EH (cell line): ENCODE data around the gene IPO13.
A peak's percentile ranks its signal among the peaks of the same experiment; 100 is the strongest.

Experiments
- DNase-seq: peaks from one replicate; pipeline ENCODE4 v3.0.0-alpha.2; 2015; ENCODE audit warnings: low read depth

The IPO13 gene, protein sequence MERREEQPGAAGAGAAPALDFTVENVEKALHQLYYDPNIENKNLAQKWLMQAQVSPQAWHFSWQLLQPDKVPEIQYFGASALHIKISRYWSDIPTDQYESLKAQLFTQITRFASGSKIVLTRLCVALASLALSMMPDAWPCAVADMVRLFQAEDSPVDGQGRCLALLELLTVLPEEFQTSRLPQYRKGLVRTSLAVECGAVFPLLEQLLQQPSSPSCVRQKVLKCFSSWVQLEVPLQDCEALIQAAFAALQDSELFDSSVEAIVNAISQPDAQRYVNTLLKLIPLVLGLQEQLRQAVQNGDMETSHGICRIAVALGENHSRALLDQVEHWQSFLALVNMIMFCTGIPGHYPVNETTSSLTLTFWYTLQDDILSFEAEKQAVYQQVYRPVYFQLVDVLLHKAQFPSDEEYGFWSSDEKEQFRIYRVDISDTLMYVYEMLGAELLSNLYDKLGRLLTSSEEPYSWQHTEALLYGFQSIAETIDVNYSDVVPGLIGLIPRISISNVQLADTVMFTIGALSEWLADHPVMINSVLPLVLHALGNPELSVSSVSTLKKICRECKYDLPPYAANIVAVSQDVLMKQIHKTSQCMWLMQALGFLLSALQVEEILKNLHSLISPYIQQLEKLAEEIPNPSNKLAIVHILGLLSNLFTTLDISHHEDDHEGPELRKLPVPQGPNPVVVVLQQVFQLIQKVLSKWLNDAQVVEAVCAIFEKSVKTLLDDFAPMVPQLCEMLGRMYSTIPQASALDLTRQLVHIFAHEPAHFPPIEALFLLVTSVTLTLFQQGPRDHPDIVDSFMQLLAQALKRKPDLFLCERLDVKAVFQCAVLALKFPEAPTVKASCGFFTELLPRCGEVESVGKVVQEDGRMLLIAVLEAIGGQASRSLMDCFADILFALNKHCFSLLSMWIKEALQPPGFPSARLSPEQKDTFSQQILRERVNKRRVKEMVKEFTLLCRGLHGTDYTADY

DNA sequence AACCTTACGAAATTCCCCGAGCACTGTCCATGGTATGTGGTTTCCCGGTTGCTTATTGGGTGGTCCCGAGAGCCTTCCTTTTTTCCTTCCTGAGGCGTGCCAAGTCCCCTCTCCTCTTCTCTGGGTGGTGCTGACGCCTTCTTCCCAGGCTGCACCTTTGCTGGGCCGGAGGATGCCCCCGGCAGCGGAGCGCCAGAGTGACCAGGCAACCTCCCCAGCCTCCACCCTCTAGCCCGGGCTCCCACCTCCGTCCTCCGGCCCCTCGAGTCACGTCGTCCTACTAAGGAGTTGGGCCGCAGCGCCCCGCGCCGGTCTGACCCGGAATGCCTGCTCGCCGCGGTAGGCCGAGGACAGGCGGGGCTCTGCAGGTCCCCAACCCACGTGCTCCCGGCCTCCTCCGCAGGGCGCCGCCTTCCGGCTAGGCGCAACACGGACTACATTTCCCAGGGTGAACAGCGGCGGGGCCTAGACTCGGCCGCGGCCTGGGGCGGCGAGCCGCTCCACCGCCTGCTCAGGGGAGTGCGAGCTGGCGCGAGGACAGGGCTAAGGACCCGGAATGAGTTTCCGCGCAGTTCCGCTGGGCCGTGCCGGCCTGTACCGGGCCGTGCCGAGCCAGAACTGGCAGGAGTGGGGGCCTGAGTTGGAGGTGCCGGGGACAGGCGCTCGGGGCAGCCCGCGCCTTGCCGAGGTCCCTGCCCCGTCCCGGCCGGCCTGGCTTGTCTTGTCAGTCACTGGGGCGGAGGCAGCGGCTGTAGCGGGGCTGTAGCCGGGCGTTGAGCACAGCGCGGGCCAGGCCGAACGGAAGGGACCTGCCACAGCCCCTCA lies at the start of gene IPO13:
Gene IPO13, plus strand, starts transcription at position 715 of the 825 bp plus-strand sequence. CDS start 651 bp downstream, outside the sequence.
- peak; percentile 93 for DNase-seq

DNA sequence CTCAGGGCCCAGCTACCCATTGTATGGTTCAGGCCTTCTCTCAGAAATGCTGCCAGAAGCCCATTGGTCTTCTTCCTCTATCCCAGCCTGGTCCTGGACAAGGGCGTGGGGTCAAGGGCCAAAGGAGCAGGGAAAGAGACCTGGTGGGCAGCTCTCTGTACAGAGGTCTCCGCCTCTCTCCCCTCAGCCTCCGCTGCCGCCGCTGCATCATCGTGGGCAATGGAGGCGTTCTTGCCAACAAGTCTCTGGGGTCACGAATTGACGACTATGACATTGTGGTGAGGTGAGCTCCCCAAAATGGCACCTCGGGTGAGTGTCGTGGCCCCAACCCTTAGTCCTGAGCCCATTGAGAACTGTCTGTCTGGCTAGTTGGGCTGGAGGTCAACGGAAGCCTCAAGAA lies 47.8 kb upstream of the IPO13 start:
- no peak for DNase-seq

DNA sequence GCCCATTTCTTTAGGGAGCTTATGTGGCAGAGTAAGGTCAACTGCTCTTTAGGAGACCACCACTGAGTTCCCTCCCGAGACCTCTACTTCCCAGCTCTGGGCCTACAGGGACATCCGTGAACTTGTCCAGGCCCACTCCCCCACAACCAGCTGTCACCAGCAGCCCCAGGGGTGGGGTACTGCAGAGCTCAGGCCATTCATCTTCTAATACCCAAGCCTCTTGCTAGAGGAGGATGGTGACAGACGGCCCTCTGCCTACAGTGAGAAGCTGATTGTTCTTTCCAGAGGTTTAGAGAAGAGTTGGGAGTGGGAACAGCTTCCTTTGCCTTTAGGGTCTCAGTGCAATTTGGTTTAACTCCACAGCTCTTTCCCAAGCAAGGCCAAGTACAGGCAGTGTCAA lies 46.4 kb upstream of the IPO13 start:
- no peak for DNase-seq

DNA sequence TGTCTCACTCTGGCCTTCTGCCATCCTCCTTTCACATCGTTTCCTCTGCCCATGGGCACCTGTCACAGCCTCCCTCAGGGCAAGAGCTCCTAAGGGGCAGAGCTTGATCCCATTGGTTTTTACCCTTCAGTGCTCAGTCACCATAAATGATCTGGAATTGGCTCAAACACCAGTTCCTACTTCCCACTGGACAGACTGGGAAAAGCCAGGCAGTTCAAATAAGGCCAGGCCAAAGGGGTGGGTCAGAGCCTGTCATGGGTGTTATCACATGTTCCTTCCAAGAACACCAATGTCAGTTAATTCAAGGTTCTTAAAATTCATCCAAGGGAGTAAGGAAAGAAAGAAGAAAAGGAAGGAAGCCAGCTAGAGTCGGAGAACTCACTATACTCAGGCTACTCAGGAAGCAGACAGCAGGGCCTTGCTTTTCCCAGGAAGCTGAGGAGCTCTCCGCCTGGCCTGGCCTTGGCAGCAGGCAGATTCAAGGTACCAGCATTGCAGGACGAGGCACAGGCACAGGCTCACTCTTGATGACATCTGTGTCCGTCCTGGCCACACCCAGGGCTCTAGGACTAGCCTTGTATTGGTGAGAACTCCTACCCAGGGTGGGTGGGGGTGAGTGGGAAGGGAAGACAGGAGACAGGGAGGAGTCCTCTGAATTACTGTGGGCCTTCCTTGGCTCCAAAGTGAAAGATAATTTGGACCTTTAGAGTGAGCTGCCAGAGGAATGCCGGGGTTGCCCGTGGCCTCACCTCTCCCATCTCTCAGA lies 45.4 kb upstream of the IPO13 start:
- no peak for DNase-seq

DNA sequence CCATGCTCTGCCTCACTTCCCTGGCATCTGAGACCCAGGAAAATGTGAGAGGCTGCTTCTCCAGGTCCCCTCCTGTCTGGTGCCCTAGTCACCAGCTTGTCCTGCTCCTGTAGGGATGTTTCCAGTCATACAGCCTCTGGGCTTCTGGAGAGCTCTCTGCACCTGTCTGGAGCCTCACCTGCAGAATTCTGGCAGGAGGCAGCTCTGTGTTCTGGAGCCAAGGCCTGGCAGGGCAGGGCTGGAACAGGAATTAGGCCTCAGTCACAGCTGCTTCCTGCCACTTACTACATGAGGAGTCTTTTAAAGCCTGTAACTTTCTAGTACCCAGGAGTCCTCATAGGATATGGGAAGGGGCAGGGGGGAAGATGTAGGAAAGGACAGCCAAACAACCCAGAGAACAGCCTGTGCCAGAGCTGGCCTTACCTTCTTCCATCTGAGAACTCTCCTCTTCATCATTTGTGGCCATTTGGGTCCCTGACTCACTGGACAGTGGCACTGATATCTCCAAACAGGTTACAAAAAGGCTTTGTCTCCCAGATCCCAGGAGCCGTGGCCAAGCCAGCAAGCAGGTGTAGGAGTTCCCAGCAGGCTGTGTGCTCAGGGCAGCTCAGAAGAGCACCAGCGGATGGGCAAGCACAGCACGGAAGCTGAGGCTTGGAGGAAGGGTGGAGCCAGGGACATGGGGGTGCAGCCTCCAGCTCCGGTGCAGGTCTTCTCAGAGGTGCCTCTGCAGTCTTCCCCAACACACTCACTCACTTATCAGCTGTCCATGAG lies 44.5 kb upstream of the IPO13 start:
- no peak for DNase-seq

DNA sequence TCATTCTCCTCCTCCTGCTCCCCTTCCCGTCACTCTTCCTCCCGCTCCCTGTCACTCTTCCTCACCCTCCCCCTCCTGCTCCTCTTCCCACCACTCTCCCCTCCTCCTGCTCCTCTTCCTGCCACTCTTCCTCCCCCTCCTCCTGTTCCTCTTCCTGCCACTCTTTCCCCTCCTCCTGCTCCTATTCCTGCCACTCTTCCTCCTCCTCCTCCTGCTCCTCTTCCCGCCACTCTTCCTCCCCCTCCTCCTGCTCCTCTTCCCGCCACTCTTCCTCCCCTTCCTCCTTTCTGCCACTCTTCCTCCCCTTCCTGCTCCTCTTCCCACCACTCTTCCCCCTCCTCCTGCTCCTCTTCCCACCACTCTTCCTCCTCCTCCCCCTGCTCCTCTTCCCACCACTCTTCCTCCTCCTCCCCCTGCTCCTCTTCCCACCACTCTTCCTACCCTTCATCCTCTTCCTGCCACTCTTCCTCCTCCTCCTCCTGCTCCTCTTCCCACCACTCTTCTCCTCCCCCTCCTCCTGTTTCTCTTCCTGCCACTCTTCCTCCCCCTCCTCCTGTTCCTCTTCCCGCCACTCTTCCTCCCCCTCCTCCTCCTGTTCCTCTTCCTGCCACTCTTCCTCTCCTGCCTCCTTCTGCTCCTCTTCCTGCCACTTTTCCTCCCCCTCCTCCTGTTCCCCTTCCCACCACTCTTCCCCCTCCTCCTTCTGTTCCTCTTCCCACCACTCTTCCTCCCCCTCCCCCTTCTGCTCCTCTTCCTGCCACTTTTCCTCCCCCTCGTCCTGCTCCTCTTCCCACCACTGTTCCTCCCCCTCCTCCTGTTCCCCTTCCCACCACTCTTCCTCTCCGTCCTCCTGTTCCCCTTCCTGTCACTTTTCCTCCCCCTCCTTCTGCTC lies 41.8 kb upstream of the IPO13 start:
- no peak for DNase-seq

DNA sequence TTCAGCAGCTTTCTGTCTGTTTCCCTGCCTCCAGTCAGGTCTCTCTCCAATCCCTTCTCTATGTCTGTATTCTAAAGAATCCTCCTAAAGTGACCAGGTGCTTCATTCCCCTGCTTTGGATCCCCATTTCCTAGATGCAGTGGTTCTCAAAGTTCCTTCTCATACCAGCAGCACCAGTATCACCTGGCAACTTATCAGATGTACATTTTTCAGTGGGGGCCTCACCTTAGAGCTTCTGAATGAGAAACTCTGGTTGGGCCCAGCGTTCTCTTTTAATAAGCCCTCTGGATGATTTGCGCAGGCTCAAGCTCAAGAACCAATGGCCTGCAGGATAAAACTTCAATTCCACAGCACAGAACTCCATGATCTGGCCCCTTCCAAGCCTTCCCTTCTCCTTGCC lies 38.5 kb upstream of the IPO13 start:
- DNase-seq = no peak

DNA sequence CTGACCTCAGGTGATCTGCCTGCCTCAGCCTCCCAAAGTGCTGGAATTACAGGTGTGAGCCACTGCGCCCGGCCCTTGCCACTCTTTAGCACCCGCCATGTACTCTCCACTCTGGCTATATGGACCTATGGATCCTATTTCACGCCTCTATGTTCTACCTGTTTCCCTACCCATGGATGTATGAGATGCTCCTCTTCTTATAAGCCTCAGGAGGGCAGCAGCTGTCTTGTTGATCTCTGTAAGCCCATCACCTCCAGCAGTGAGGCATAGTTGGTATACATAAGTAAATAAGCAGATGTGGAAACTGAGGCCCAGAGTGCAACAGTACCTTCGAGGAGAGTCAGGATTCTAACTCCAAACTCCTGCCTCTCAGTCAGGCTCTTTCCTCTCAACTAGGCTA lies 37.9 kb upstream of the IPO13 start:
- DNase-seq = peak; percentile 24

DNA sequence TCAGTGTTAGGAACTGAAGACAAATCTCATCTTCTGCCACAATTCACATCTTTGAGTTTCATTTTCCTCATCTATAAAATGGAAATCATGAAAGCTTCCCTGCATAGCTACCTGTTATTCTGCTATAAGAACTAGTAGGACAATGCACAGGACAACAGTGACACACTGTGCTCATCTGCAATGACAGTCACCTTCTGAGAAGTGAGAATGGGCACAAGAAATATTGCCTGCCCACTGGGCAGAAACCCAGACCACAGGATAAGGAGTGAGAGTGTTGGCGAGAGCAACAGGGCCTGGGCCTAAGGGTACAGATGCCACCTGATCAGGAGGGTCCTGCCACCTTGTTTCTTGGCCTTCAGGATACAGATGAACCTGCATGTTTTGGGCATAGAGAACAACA lies 36.4 kb upstream of the IPO13 start:
- no peak for DNase-seq

DNA sequence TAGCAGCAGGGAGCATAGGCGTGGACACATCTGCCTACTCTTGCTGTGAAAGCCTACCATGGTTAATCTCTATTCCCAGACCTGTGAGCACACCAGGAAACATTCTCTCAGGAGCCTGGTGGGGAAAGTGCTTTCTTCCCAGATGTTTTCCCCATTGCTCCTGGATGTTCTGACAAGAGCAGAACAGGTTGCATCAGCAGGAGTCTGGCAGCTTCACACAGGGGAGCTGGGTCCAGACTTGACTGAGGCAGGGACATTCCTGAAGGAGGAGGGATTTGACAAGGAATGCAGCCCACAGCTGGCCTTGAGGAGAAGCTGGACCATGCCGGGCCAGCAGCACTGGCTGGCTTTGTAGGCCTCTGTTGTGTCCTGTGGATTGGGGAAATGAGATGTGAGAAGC lies 34.1 kb upstream of the IPO13 start:
- DNase-seq = peak; percentile 80

DNA sequence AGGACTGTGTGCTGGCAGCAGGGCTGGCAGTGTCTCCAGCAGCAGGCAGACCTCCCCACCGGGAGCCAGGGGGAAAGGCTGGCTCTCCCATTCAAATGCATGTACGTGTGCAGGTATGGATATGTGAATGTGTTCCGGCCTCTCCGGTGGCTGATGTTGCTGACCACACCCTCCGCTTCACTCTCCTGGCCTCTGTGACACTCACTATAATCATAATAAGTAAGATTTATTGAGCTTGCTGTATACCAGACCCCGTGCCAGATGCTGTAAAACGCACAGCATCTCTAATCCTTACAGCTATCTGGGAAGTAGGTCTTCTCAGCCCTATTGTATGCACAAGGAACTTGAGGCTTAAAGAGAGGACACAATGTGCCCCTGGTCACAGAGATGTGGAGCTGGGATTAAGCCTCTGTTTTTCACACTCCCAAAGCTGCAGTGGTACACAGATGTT lies 33.7 kb upstream of the IPO13 start:
- DNase-seq = no peak

DNA sequence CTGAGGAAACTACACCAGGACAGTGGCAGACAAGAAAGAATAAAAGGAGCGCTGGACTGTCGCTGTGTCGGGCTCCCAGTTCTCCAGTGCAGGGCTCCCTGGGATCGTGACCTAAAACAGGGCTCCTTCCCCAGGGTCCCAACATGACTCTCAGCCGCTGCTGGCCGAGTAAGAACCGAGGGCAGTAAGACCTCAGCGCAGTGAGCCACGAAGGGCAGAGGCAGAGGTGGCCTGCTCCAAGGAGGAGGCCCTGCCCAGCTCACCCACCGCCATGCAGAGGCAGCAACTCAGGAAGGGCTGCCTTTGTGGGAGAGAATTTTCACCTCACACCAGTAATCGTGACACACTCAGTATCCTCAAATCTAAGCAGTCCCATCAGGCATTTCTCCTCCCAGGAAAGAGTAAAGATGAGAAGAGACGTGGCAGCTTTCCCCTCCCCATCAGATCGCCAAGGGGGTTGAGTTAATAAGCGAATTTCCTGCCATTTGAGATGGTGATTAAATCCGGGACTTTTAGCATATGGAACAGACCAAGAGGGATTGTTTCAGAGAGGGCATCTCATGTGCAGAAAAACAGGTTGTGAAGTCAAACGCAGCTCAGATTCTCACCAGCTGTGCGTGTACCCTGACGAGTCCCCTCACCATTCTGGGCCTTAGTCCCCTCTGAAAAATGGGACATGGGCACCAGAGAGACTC lies 32.9 kb upstream of the IPO13 start:
- no peak for DNase-seq

DNA sequence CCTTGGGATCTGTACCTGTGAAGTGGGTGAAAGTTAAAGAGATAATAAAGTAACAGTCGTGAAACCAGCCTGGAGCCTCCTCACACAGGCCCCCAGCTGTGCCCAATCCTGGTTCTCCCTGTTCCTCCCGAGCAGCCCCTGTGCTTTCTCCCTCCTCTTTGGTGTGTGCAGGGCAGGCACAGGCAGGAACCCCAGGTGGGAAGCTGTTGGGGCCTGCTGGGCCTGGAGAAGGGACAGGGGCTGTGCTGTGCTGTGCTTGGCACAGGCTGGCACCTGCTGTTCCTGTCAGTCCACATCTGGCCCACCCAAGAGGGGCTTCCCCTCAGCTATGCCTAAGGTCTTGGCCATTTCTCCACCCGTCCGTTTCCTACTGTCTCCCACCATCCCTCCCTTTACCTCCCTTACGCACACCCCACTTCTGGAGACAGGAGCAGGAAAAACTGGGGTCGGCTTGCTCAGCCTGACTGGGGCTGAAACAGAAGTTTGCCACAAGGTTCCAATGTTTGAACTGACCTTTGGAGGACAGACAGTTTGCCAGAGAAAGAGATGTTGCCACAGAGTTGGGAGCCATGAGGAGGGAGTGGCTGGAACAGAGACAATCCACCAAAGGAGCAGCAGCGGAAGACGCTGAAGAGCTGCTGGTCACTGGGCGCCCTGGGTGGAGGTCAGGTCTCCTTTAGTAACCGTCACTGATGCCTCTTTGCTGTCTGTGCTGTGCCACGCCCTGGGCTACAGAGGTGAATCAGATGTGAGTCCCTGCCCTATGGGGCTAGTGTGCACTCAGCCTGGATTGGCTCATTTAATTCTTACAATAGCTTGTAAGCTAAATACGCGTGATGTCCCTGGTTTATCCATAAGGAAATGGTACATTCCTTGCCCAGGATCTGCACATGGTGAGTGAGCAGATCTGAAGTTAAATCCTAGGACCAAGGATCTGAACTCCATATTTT lies 31.9 kb upstream of the IPO13 start:
- no peak for DNase-seq

DNA sequence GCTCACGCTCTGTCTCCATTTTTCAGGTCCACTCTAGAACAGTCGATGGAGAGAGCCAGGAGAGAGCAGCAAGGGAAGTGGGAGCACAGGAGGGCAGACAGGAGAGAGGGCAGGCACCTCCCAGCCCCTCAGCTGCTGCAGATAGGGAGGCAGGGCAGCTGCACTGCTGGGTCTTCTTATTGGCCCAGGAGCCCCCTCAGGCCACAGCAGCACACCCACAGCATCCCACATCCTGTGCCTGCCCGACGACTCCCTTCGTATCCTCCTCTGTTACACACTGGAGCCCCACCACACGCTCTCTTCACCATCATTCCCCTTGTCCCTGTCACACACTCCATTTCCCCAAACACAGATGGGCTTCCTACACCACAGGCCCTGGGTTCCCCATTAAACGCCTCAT lies 26.8 kb upstream of the IPO13 start:
- DNase-seq = no peak

DNA sequence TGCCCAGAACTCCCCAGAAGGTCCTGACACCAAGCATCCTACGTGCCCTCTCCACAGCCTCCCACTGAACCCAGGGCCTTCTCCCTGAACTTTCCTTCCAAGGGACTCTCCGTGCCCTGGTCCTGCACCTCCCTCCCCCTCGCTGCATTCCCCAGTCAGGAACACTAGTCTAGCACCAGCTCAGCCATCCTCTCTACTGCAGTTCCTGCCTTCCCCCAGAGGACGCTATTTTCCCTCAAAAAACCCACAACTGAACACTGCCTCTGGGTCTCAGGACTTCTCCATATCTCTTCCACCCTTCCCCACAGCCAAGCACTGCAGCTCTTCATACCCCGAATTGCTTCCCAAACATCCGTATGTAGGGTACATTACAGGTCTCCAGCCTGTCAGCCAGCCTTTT lies 25.7 kb upstream of the IPO13 start:
- no peak for DNase-seq

DNA sequence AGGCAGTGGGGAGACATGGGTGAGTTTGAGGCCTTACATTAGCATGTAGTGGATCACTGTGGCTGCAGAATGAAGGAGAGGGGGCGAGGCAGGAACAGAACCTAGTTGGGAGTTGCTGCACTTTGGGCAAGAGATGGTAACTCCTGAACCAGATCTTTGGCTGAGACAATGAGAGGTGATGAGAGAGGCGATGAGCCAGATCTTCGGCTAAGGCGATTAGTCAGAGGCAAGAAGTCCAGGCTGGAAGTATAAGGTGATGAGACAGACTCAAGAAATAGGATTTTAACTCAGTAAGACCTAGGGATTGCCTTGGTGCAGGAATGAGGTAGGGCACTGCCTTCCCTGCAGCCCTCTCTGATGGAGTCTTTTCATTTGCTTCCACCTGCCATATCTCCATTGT lies 22.2 kb upstream of the IPO13 start:
- DNase-seq = peak; percentile 44

DNA sequence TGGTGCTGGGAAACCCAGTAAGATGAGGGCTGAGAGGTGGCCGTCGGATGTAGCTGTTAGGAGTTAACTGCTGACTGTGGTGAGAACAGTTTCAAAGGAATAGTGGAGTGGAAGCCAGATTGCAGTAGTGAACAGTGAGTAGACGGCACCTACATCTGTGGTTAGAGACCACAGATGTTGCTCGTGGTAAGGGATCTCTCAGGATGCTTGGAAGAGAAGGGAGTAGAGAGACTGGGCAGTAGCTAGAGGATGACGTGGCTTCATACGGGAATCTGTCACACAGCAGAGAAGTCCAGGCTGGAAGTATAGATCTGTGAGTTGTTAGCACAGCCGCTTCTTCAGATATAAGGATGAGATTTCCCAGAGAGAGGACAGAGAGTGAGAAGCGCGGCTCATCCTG lies 20.9 kb upstream of the IPO13 start:
- no peak for DNase-seq
